Stimulated activated CD4-positive, alpha-beta T cell treated with anti-CD3 and anti-CD28 coated beads, Interleukin-12 subunit alpha, Interleukin-12 subunit beta, amount 100 ng/mL, for 4 hours (primary cell): ENCODE data around the gene CARNS1.
"Not testable (repeated sequence)": the region's sequence is repeated elsewhere in the genome, so short reads cannot be mapped to it uniquely, and the experiment has no call there.

Experiments used
- DNase-seq: peaks from one replicate; pipeline ENCODE4 v3.0.0-alpha.2; 2020

CARNS1 gene

DNA sequence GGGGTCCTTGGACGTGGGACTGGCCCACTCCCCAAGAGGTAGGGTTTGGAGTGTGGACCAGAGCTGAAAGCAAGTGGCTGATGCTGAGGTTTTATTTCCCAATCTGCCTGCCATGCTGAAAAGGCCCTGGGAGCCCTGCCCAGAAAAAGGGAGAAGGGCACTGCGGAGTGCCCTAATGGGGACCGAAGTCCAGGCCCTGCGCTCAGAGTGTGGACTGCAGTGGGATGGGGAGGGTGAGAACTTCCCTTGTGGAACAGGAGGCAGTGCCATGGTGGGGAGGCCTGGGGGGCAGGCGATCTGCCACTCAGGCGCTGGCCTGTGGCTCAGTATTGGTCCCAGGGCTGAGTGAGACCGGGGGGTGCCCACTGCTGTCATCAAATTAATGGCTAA lies 32.7 kb downstream of the CARNS1 start:
- DNase-seq, result no peak

DNA sequence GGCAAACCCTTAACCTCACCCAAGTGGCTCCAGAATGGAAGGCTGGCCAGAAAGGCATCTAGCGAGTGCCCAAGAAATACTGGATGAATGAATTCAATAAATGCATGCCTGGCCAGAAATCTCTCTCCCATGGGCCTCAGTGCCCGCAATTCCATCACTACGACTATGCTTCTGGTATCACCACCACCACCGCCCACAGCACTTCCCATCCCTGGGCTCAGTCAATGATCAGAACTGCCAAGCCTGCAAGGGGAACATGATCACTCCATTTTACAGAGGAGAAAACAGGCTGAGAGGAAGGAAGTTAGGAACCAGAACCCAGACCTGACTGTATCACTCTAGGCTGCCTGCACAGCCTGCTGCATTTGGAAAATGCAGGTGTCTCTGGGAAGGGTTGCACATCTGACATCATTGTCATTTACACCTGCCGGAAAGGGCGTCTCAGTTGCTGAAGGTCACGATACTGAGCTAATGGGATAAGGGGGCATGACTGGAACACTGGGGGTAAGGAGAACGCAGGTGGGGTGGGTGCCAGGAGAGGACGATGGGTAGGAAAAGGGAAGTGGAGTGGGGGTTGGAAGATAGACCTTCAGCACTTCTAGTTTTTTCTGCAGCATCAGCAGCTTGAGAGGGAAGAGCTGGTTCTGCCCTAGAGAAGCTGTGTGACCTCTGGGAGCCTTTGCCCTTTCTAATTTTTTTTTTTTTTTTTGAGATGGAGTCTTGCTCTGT lies 33.8 kb downstream of the CARNS1 start:
- no peak for DNase-seq

GRCh38 chr11:67450796-67451657 lies 35.5 kb downstream of the CARNS1 start:
- DNase-seq, result no peak

DNA sequence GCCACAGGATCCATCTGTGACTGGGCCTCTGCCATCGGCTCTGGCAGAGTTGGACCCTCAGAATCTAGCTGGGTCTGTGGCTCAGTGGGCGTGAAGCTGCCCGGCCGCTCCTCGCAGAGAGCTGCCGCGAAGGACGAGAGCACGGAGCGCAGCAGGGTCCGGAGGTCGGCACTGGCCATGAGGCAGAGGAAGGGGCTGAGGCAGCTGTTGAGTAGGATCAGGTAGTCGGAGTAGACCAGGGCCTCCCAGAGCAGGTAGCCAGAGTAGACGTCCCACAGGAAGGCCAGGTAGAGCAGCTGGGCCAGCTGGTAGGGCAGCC lies 36.1 kb downstream of the CARNS1 start:
- DNase-seq, result no peak

- DNase-seq, result no peak
Observed at GRCh38 chr11:67452141-67452952, 36.9 kb downstream of the CARNS1 start, which contains the start of gene GPR152. GPR152 (minus strand) TSS chr11:67452729; CDS start chr11:67452724, 5 bp downstream.

GRCh38 chr11:67453816-67454732 lies 38.6 kb downstream of the CARNS1 start:
- no peak for DNase-seq

GRCh38 chr11:67455054-67455453 lies 39.6 kb downstream of the CARNS1 start, which contains the start of gene CABP4:
CABP4 (plus strand) TSS chr11:67455354; CDS start chr11:67455424, 70 bp downstream.
- no peak for DNase-seq

GRCh38 chr11:67456068-67456705 lies 40.7 kb downstream of the CARNS1 start:
- DNase-seq, result no peak

GRCh38 chr11:67457453-67457852 lies 42.0 kb downstream of the CARNS1 start:
- DNase-seq, result no peak

DNA sequence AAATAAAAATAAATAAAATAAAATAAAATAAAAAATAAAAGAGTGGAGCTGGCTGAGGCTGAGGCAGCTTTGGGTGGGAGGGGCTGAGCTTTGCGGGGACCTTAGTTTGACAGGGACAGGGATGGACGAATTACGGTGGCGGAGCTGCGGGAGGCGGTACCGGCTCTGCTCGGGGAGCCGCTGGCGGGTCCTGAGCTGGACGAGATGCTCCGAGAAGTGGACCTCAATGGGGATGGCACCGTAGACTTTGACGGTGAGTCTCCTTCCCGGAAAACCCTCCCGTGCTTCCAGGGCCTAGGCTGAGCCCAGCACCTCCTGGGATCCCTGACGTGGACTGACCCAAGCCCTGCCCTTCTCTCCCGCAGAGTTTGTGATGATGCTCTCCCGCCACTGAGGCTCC lies 42.8 kb downstream of the CARNS1 start:
- DNase-seq, result no peak

DNA sequence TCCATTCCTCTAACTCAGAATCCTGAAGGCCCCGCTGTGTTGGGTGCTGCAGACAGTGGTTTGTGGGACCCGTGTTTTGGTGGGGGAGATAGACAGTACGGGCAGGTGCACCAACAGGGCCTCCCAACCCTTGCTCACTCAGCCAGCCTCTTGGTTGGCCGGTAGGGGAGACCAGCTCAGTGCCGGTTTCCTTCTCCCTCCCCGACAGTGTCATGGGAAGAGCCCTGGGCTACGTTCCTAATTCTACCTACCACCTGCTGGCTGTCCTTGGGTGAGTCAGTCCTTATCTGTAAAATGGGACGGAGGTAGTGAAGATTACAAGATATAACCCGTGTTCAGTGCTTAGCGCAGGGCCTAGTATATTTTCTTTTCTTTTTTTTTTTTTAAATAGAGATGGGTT lies 47.7 kb downstream of the CARNS1 start:
- no peak for DNase-seq

DNA sequence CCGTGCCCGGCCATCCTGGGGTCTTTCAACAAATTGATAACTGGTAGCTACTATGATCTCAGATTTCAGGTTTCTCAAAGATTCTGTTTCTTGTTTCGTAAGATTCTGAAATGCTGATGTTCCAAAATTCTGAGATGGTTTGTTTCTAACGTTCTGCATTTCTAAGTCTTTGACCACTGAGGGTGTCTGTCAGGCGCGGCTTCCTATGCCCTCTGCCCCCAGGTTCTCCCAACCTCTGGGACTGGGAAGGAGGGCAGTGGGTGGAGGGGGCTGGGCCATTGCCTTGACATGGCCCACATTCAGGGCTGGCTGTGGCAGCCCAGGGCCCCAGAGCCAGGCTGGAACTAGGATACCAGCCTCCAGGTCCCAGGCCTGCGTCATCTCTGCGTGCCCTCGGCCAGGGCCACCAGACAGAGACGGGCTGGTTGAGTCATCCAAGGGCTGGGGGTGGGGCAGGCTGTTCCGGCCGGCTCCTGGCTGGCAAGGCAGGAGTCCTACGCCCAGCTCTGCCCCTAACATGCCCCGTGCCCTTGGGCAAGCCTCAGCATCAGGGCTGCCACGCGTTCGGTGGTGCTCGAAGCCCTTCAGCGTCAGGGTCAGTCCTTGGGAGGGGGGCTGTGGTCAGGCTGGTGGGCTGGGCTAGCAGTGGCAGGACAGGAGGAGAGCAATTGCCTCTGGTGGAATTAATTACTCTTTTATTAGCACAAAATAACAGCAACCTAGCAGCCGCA lies 48.4 kb downstream of the CARNS1 start:
- DNase-seq, result no peak

- DNase-seq, result peak; percentile 89
Observed at GRCh38 chr11:67464411-67465188, 49.1 kb downstream of the CARNS1 start.

DNA sequence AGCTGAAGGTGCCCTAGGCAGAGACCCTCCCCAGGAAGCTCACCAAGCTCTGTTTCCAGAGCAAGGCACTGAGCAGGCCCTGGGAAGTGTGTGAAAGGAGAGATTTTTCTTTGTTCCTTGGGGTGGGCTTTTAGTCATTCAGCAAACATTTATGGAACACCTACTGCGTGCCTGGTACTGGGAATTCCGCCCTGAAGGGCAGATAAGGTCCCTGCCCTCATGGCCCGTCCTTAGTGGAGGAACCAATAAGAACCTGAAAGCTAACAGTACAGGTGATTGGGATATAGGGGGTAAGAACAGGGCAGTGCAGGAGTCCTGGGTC lies 49.7 kb downstream of the CARNS1 start:
- DNase-seq, result no peak

DNA sequence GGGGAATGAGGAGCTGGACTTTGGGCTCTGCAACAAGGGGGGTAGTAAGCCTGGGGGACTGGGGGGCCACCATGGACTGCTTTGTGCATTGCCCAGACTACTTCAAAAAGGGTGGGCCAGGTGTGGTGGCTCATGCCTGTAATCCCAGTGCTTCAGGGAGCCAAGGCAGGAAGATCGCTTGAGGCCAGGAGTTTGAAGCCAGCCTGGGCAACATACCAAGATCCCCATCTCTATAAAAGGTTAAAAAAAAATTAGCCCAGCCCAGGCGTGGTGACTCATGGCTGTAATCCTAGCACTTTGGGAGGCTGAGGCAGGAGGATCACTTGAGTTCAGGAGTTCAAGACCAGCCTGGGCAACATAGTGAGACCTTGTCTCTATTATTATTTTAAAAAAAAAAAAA lies 50.1 kb downstream of the CARNS1 start:
- DNase-seq, result not testable (repeated sequence)

- DNase-seq, result no peak
Observed at GRCh38 chr11:67466367-67466766, 50.9 kb downstream of the CARNS1 start.

DNA sequence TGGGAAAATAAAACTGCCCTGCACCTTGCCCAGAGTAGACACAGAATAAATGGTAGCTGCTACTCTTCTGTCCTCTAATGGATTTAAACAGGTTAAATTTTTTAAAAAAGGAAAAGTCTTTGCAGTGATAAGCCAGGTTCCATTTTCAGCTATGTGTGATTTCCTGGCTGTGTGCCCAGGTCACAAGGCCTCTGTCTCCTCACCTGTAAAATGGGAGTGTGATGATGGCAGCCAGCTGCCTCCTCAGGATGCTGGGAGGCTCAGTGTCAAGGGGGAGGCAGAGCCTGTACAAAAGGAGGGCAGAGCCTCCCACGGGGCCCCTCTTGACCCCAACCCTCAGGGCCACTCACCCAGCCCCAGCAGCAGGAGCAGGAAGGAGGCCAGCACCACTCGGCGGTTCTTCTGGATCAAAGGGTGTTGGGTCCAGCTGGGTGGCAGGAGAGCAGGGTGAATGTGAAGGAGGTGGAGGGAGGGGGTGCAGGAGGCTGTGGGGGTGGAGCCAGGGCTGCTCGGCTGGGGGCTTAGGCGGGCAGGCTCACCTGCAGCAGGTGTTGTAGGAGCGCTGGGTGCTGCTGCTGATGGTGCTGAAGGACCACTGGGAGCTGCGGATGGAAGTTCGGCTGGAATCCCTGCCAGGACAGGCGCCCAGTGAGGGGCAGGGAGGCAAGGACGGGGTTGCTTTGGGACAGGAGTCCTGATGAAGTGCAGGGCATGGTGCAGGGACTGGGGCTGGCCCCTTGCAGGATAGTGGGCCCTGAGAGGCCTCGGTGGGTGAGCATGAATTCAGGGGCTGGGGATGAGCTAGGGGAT lies 51.7 kb downstream of the CARNS1 start:
- no peak for DNase-seq

GRCh38 chr11:67468056-67468455 lies 52.6 kb downstream of the CARNS1 start:
- no peak for DNase-seq

GRCh38 chr11:67468456-67468758 lies 52.9 kb downstream of the CARNS1 start:
- DNase-seq, result no peak
